Keratinocyte (primary cell): ENCODE data around the gene REV3L.

Source experiments
- EZH2 ChIP-seq: IDR thresholded peaks from one replicate; pipeline ENCODE4 v1.6.1; 2012; ENCODE audit warnings: inconsistent platforms, mild to moderate bottlenecking, low read length, moderate library complexity
- TF ChIP-seq, protein P1 (sequence below), 3 experiments: IDR thresholded peaks in 1 of 3; conservative IDR thresholded peaks in 1 of 3; optimal IDR thresholded peaks in 1 of 3; 2 replicates in 2 of 3; 3 replicates in 1 of 3; pipeline versions ENCODE3 to v1.5.1; 2011; ENCODE audit warnings: low read length in 3 of 3, mild to moderate bottlenecking in 3 of 3, moderate library complexity in 2 of 3, control low read depth in 1 of 3, inconsistent platforms in 1 of 3; ENCODE audit not compliant: insufficient read depth in 2 of 3; ENCODE audit errors: extremely low read depth in 1 of 3

DNA sequence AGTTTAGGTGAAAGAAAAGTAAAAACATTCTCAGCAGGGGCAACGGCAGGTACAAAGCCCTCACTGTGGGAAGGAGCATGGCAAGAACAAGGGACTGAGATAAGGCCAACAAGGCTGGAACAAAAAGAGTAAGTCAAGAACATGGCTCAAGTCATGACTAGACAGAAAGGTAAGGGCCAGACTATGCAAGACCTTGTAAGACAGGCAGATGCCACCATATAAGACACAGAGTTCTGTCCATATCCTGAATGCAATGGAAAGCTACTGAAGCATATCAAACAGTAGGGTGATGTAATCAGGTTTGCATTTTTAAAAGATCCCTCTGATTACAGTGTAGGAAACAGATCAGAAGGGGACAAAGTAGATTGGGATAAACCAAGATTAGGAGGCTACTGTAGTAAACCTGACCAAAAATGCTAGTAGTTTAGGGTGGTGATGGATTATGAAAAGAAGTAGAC, 5.5 kb downstream of the REV3L start:
- no peak for TF ChIP-seq EZH2
- TF ChIP-seq, protein P1, sequence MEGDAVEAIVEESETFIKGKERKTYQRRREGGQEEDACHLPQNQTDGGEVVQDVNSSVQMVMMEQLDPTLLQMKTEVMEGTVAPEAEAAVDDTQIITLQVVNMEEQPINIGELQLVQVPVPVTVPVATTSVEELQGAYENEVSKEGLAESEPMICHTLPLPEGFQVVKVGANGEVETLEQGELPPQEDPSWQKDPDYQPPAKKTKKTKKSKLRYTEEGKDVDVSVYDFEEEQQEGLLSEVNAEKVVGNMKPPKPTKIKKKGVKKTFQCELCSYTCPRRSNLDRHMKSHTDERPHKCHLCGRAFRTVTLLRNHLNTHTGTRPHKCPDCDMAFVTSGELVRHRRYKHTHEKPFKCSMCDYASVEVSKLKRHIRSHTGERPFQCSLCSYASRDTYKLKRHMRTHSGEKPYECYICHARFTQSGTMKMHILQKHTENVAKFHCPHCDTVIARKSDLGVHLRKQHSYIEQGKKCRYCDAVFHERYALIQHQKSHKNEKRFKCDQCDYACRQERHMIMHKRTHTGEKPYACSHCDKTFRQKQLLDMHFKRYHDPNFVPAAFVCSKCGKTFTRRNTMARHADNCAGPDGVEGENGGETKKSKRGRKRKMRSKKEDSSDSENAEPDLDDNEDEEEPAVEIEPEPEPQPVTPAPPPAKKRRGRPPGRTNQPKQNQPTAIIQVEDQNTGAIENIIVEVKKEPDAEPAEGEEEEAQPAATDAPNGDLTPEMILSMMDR (optimal IDR thresholded peaks at IDR 0.05 in 1 of 3, IDR thresholded peaks at IDR 0.05 in 1 of 3, conservative IDR thresholded peaks at IDR 0.05 in 1 of 3; ENCODE audit: extremely low read depth in 1 of 3, insufficient read depth in 2 of 3, low read length in 3 of 3) = no peak
